ENCODE measurements around the gene UBE2F.

GRCh38 chr2:238027058-238027457 lies 60.2 kb downstream of the UBE2F start:
- TF ChIP-seq REST (IDR thresholded peaks at IDR 0.05; ENCODE audit: insufficient read depth in 1 of 2, low read depth in 2 of 2, low read length in 2 of 2), result no peak
- no peak for TF ChIP-seq TAF1 (IDR thresholded peaks at IDR 0.05; ENCODE audit: borderline replicate concordance, insufficient read depth, low read length)
